Fibroblast of lung (primary cell): Measurements from ENCODE around the gene VIPAS39.

Source experiments
- EZH2 ChIP-seq: IDR thresholded peaks from 2 replicates; pipeline ENCODE4 v1.5.1; 2012; ENCODE audit warnings: low read length, control low read depth, mild to moderate bottlenecking; ENCODE audit errors: missing control alignments
- TF ChIP-seq, protein P1 (sequence below), 2 donors: IDR thresholded peaks in 1 of 2; conservative IDR thresholded peaks in 1 of 2; 1 replicate in 1 of 2; 2 replicates in 1 of 2; pipeline ENCODE4 v1.5.1; 2011 to 2012; ENCODE audit warnings: low read length in 2 of 2, control low read depth in 1 of 2, inconsistent platforms in 1 of 2, low read depth in 1 of 2, mild to moderate bottlenecking in 1 of 2

DNA sequence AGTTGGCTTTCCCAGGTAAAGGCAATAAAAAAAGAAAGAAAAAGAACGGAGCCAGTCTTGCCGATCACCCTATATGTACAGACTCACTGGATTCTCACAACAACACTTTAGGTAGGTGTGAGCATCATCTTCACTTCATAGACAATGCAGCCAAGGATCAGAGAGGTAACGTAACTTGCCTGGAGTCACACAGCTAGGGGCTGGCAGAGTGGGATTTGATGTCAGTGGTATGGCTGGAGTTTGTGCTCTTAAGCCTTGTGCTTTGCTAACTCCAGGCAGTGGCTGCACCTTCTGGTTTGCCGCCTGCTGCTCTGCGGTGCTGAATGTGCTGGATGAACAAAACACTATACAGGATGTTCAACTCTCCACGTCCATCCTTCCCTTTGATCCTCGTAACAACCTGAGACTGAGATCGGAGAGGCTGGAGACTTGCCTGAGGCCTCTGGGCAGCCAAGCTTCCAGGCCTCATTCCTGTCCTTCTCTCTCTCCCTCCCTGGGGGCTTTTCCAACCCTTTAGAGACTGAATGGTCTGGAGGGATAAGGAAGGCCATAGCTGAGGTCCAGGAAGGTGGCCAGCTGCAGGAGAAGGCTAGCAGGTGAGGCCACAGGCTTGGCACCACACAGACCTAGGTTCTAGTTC, 33.1 kb upstream of the VIPAS39 start:
- TF ChIP-seq EZH2 = no peak
- TF ChIP-seq, protein P1, sequence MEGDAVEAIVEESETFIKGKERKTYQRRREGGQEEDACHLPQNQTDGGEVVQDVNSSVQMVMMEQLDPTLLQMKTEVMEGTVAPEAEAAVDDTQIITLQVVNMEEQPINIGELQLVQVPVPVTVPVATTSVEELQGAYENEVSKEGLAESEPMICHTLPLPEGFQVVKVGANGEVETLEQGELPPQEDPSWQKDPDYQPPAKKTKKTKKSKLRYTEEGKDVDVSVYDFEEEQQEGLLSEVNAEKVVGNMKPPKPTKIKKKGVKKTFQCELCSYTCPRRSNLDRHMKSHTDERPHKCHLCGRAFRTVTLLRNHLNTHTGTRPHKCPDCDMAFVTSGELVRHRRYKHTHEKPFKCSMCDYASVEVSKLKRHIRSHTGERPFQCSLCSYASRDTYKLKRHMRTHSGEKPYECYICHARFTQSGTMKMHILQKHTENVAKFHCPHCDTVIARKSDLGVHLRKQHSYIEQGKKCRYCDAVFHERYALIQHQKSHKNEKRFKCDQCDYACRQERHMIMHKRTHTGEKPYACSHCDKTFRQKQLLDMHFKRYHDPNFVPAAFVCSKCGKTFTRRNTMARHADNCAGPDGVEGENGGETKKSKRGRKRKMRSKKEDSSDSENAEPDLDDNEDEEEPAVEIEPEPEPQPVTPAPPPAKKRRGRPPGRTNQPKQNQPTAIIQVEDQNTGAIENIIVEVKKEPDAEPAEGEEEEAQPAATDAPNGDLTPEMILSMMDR (conservative IDR thresholded peaks at IDR 0.05 in 1 of 2, IDR thresholded peaks at IDR 0.05 in 1 of 2; ENCODE audit: low read depth in 1 of 2, low read length in 2 of 2) = no peak
